CD4-positive, alpha-beta T cell treated with Interleukin-4 for 4 hours (primary cell): Measurements from ENCODE around the gene MB.

Experiments
- DNase-seq: peaks from one replicate; pipeline ENCODE4 v3.0.0-alpha.2; 2020

MB gene

DNA sequence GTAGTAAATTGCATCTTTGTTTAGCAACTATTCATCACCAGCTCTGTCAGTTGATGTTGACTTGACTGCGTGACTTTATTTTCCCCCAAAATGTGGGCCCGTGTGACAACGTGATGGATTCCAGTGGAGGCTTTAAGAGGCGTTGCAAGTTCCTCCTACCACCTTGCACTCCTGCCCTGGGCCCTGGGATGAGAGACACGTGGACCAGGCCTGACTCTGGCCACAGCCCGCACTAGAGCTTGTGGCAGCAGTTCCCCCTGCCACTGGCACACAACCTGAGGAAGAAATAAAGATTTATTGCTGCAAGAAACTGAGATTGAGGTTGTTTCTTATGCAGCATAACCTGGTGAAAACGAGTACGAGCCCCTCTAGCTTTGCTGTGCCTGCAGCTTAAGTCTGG lies 44.6 kb downstream of the MB start:
- no peak for DNase-seq

GRCh38 chr22:35570686-35571194 lies 46.4 kb downstream of the MB start:
- DNase-seq = no peak

DNA sequence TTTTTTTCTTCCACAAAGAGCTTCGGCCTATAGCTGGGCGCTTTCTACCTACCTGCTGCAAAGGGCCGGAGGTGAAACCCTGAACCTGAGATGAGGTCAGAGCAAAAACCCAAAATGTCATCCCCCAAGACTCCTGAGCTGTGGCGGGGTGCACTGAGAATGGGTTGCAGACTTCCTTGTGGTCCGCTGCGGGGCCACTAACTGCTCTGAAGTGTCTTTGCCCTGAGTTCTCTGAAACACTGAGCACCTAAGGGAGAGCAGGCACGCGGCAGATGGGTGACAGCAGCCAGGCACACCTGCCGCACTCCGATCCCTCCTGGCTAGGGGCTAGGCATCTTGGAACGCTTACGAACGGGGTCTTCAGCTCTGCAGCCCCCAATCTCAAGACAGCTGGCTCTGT lies 47.2 kb downstream of the MB start:
- no peak for DNase-seq

- no peak for DNase-seq
These were observed 48.1 kb downstream of the MB start for GRCh38 chr22:35568751-35569739.

DNA sequence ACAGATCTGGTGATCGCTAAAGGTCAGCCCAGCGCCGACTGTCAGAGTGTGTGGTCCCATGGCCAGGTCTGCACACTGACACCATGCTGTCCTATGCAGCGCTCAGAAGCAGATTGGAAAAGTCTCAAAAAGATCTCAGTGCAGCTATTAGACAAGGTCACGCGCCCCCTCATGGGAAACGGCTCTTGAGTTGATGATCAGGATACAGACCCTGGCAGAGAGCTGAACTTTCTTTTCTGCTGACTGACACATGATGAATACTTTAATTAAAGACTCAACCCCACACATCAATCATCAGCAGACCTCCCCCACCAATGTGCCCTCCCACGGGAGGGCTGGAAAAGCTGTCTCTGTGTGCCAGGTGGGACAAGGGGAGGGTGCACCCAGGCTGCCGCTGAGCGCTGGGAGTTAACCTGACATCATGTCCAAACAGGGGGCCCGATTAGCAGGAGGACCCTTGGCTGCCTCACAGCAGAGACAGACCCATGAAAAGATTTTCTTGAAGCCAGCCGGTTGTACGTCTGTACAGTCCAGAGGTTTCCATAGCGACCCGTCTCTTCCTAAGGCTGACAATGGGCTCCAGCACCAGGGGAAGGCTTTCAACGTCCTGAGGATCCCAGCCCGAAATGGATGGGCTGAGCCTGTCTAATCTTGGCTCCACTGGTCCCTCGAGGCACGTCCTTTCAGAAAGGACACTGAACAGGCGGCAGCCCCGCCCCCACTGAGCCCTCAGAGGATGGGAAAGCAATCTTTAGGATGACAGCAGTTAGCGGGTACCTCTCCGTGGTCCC lies 49.6 kb downstream of the MB start:
- DNase-seq = no peak

- no peak for DNase-seq
These were observed 51.9 kb downstream of the MB start for GRCh38 chr22:35564975-35565867.

- DNase-seq = no peak
These were observed 53.9 kb downstream of the MB start for GRCh38 chr22:35563211-35563610.

GRCh38 chr22:35561796-35562526 lies 55.2 kb downstream of the MB start:
- no peak for DNase-seq

DNA sequence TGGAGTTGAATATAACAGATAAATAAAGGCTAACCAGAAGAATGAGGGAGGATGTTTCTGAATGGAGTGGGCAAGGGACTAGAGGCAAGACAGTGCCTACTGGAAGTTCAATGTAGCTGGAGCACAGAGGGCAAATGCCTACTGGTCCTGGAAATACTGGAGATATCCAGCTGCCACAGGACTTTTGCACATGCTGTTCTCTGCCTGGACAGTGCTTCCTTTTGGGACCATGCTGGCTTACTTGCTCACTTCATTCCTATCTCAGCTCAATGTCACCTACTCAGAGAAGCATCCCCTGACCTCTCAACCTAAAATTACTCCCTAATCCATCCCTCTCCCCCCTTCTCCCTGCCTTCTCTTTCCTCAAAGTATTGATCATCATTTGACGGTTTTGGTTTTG lies 56.3 kb downstream of the MB start:
- DNase-seq = no peak

DNA sequence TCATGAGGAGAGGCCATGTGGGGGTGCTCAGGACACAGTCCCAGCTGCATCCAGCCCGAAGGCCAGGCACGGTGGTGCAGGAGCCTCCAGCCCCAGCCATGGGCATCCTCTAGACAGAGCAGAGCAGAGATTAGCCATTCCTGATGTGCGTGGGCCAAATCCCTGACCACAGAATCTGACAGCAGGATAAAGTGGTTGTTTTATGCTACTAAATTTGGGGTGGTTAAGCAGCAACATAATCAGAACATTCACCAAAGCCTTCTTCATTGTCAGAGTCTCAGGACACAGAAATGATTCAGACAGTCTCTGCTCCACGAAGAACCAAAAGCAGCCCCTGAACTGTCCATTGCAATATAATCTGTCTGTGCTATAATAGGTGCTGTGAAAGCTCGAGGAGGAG lies 56.8 kb downstream of the MB start:
- no peak for DNase-seq

GRCh38 chr22:35559354-35560005 lies 57.6 kb downstream of the MB start:
- DNase-seq = no peak

DNA sequence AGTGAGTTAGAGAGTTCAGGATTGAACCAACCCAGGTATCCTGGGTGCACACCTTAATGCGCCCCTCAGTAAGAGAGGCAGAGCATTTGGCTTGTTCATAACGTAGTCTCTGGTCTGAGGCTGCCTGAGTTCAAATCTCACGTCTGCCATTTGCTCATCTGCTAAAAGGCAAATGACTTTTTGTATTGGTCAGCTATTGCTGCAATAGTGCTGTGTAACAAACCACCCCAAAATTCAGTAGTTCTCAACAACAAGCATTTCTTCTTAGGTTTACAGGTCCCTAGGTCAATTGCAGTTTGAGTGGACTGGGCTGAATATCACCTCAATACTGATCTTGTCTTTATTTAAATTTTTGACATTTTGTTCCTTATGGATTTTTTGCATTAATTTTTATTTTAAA lies 58.4 kb downstream of the MB start:
- DNase-seq = no peak

DNA sequence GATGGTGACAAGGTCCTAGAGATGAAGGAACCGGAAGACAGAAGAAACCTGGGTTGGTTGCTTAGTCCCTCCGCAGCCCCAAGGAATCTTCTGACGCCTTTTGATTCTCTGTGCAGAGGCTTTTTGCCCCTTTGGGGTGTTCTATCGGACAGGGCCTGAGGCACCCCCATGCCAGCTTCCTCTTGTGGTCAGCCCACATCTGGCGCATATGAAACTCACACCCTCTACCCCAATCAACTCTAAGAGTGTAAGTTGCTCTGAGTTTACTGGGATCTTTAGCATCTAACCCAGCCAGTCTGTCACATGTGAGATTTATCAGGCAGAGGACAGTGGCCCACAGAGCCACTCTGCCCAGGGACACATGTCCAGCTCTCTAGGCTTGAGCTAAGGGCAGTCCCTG lies 59.1 kb downstream of the MB start:
- no peak for DNase-seq
